K562 (cell line): Measurements from ENCODE around the gene SMG5. TPM values are rescaled to one million over a fixed set of nuclear protein-coding genes. Genes with fewer than 3 reads are reported as not detected.

Experiments used
- BDP1 ChIP-seq: IDR thresholded peaks from 3 replicates; pipeline ENCODE4 v1.6.1; 2011; ENCODE audit not compliant: insufficient read length, insufficient read depth
- DIDO1 ChIP-seq: fragments of 450-650 bp; IDR thresholded peaks from 2 replicates; pipeline ENCODE4 v1.6.1; 2016; ENCODE audit warnings: low read depth, missing biosample characterization, missing genetic modification characterization
- DMBX1 ChIP-seq: fragments of 250-450 bp; sonication (Bioruptor Pico); IDR thresholded peaks from 2 replicates; pipeline ENCODE4 v1.8.0; 2022; ENCODE audit warnings: inconsistent platforms, mild to moderate bottlenecking, moderate library complexity, borderline replicate concordance
- ELF4 ChIP-seq: fragments of 450-650 bp; formaldehyde crosslinking; IDR thresholded peaks from 2 replicates; pipeline ENCODE4 v1.4.0; 2022; ENCODE audit warnings: missing genetic modification characterization
- ETS2 ChIP-seq: IDR thresholded peaks from 2 replicates; pipeline ENCODE4 v1.6.1; 2016; ENCODE audit warnings: borderline replicate concordance, missing genetic modification characterization, mild to moderate bottlenecking, moderate library complexity, missing compliant biosample characterization; ENCODE audit not compliant: poor library complexity, severe bottlenecking
- FOXK2 ChIP-seq, 2 experiments: fragments of 450-650 bp; IDR thresholded peaks in 1 of 2; conservative IDR thresholded peaks in 1 of 2; 2 replicates each; pipeline ENCODE4 v1.6.1; 2016; ENCODE audit warnings: low read depth in 2 of 2, mild to moderate bottlenecking in 1 of 2
- FOXM1 ChIP-seq, 2 experiments: fragments of 450-650 bp in 1 of 2; sonication (generic) in 1 of 2; formaldehyde crosslinking in 1 of 2; IDR thresholded peaks; 2 replicates each; pipeline versions ENCODE4 v1.6.1 to v1.9.0; 2017 to 2022; ENCODE audit warnings: low read depth in 2 of 2, mild to moderate bottlenecking in 2 of 2, missing genetic modification reagents in 1 of 2, moderate library complexity in 1 of 2
- HMGN3 ChIP-seq: IDR thresholded peaks from 2 replicates; pipeline ENCODE4 v1.6.1; 2011; ENCODE audit warnings: borderline replicate concordance, low read depth, mild to moderate bottlenecking, mixed read lengths, low read length; ENCODE audit not compliant: insufficient read length; ENCODE audit errors: extremely low read depth
- L3MBTL2 ChIP-seq: fragments of 450-650 bp; IDR thresholded peaks from 2 replicates; pipeline ENCODE4 v1.6.1; 2016; ENCODE audit warnings: mild to moderate bottlenecking, moderate library complexity
- MECOM ChIP-seq: fragments of 250-450 bp; sonication (Bioruptor Pico); IDR thresholded peaks from 2 replicates; pipeline ENCODE4 v1.8.0; 2022; ENCODE audit warnings: inconsistent platforms
- NCOA6 ChIP-seq: fragments of 450-650 bp; IDR thresholded peaks from 2 replicates; pipeline ENCODE4 v1.6.1; 2017; ENCODE audit warnings: mild to moderate bottlenecking
- NFIC ChIP-seq: fragments of 450-650 bp; IDR thresholded peaks from 2 replicates; pipeline ENCODE4 v1.6.1; 2017; ENCODE audit warnings: mild to moderate bottlenecking, inconsistent platforms
- PHF8 ChIP-seq: fragments of 200-600 bp; sonication (generic); IDR thresholded peaks from 2 replicates; pipeline ENCODE4 v1.6.1; 2012; ENCODE audit warnings: mixed run types, mild to moderate bottlenecking, inconsistent platforms, low read length, moderate library complexity, borderline replicate concordance
- POLR3A ChIP-seq: IDR thresholded peaks from 2 replicates; pipeline ENCODE4 v1.6.1; 2011; ENCODE audit warnings: borderline replicate concordance, mild to moderate bottlenecking, moderate library complexity; ENCODE audit not compliant: insufficient read length, insufficient read depth; ENCODE audit errors: extremely low read depth
- TAF1 ChIP-seq: IDR thresholded peaks from 2 replicates; pipeline ENCODE4 v1.6.1; 2011; ENCODE audit warnings: mild to moderate bottlenecking, low read length, moderate library complexity; ENCODE audit not compliant: insufficient read depth, control insufficient read depth, severe bottlenecking; ENCODE audit errors: extremely low read depth
- TAF9B ChIP-seq: fragments of 450-650 bp; IDR thresholded peaks from 2 replicates; pipeline ENCODE4 v1.6.1; 2018; ENCODE audit warnings: mild to moderate bottlenecking; ENCODE audit not compliant: partially characterized antibody
- ZFX ChIP-seq: sonication (generic); formaldehyde crosslinking; IDR thresholded peaks from 2 replicates; pipeline ENCODE4 v1.8.0; 2022; ENCODE audit warnings: mild to moderate bottlenecking, missing genetic modification reagents, moderate library complexity
- ZNF224 ChIP-seq: sonication (generic); formaldehyde crosslinking; IDR thresholded peaks from 2 replicates; pipeline ENCODE4 v1.8.0; 2022; ENCODE audit warnings: mild to moderate bottlenecking, missing genetic modification reagents
- polyA plus RNA-seq, 8 experiments: library from polyadenylated mRNA; depleted of rRNA in 4 of 8; stranded (reverse) in 5 of 8; unstranded in 3 of 8; fragments of >200 nt; fragmentation: Nextera tagmentation in 2 of 8; fragmentation: Illumina TruSeq in 1 of 8; extraction: Ambion mirVana in 2 of 8; extraction: Trizol in 1 of 8; gene quantifications; 2 replicates each; pipeline versions ENCODE4 v1.2.1 to v1.2.3, GENCODE V29; 2011 to 2014; ENCODE audit warnings: inconsistent platforms in 1 of 8, missing spikeins in 1 of 8
- total RNA-seq, 7 experiments: library from RNA; depleted of rRNA in 6 of 7; stranded (reverse); fragments of >200 nt in 6 of 7; fragmentation: Illumina TruSeq in 2 of 7; extraction: Trizol in 2 of 7; gene quantifications; 2 replicates each; pipeline versions ENCODE4 v1.2.1 to v1.2.3, GENCODE V29; 2011 to 2021; ENCODE audit warnings: low replicate concordance in 1 of 7
- TF ChIP-seq, protein P1 (sequence below), 2 experiments: fragments of 250-450 bp in 1 of 2; fragments of 450-650 bp in 1 of 2; sonication (Bioruptor Pico) in 1 of 2; IDR thresholded peaks; 2 replicates each; pipeline versions ENCODE4 v1.6.1 to v1.8.0; 2016 to 2021; ENCODE audit warnings: mild to moderate bottlenecking in 2 of 2, moderate library complexity in 2 of 2, missing compliant biosample characterization in 1 of 2, missing genetic modification characterization in 1 of 2
- TF ChIP-seq, protein P2 (sequence below): fragments of 450-650 bp; IDR thresholded peaks from 2 replicates; pipeline ENCODE4 v1.6.1; 2016
- TF ChIP-seq, protein P3 (sequence below), 3 experiments: fragments of 200-800 bp in 1 of 3; sonication (Bioruptor generic) in 1 of 3; sonication (generic) in 1 of 3; formaldehyde crosslinking in 1 of 3; IDR thresholded peaks; 2 replicates each; pipeline versions ENCODE4 v1.6.1 to v1.8.0; 2016 to 2022; ENCODE audit warnings: mild to moderate bottlenecking in 2 of 3, missing compliant biosample characterization in 2 of 3, missing genetic modification characterization in 2 of 3, missing genetic modification reagents in 1 of 3

The SMG5 gene
- total and polyA plus RNA-seq, 9 of the 15 experiments (the other 6 are each of a cell fraction or from before 2014, with no cell fraction given): 1.4 to 85.9 (median 53.0) TPM

DNA sequence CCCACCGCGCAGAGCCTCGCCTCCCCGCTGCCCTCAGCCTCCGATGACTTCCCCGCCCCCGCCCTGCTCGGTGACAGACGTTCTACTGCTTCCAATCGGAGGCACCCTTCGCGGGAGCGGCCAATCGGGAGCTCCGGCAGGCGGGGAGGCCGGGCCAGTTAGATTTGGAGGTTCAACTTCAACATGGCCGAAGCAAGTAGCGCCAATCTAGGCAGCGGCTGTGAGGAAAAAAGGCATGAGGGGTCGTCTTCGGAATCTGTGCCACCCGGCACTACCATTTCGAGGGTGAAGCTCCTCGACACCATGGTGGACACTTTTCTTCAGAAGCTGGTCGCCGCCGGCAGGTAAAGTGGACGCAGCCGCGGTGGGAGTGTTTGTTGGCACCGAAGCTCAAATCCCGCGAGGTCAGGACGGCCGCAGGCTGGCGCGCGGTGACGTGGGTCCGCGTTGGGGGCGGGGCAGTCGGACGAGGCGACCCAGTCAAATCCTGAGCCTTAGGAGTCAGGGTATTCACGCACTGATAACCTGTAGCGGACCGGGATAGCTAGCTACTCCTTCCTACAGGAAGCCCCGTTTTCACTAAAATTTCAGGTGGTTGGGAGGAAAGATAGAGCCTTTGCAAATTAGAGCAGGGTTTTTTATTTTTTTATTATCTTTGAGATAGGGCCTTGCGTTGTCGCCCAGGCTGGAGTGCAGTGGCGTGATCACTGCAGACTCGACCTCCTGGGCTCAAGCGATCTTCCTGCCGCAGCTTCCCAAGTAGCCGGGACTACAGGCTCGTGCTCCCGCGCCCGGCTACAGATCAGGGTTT lies 69.6 kb downstream of the SMG5 start, which contains the start of gene PMF1 (continued):
- TF ChIP-seq PHF8 (peak; percentile 93; the same call in 1 of the 2 replicates), BDP1 (no peak), TAF9B (peak; percentile 94), DIDO1 (tag) (peak; percentile 76; the same call in 1 of the 2 replicates), DMBX1 (0 out of 2 replicates have a peak, but pooled peaks have one; percentile 36), L3MBTL2 (peak; percentile 87), ZNF224 (CRISPR knock-in tag) (0 out of 2 replicates have a peak, but pooled peaks have one; percentile 57), ZFX (CRISPR knock-in tag) (peak; percentile 82), TAF1 (peak; percentile 89), ETS2 (tag) (no peak), FOXK2 (conservative IDR thresholded peaks at IDR 0.05 in 1 of 2, IDR thresholded peaks at IDR 0.05 in 1 of 2; ENCODE audit: low read depth in 2 of 2) (peak; percentile 80 to 83), NFIC (peak; percentile 58), HMGN3 (no peak), ELF4 (CRISPR knock-in tag) (peak; percentile 38; the same call in 1 of the 2 replicates), MECOM (CRISPR knock-in tag) (no peak), FOXM1 (IDR thresholded peaks at IDR 0.05; ENCODE audit: low read depth) (no peak), FOXM1 (CRISPR knock-in tag; IDR thresholded peaks at IDR 0.05; ENCODE audit: low read depth) (peak; percentile 45; the same call in 1 of the 2 replicates), NCOA6 (no peak), POLR3A (no peak)
- TF ChIP-seq, protein P1, sequence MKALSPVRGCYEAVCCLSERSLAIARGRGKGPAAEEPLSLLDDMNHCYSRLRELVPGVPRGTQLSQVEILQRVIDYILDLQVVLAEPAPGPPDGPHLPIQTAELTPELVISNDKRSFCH (CRISPR knock-in tag; IDR thresholded peaks at IDR 0.05): no peak
- TF ChIP-seq, protein P1 (tag; IDR thresholded peaks at IDR 0.05): 0 out of 2 replicates have a peak, but pooled peaks have one; percentile 53
- TF ChIP-seq, protein P2, sequence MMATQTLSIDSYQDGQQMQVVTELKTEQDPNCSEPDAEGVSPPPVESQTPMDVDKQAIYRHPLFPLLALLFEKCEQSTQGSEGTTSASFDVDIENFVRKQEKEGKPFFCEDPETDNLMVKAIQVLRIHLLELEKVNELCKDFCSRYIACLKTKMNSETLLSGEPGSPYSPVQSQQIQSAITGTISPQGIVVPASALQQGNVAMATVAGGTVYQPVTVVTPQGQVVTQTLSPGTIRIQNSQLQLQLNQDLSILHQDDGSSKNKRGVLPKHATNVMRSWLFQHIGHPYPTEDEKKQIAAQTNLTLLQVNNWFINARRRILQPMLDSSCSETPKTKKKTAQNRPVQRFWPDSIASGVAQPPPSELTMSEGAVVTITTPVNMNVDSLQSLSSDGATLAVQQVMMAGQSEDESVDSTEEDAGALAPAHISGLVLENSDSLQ: peak; percentile 98
- TF ChIP-seq, protein P3, sequence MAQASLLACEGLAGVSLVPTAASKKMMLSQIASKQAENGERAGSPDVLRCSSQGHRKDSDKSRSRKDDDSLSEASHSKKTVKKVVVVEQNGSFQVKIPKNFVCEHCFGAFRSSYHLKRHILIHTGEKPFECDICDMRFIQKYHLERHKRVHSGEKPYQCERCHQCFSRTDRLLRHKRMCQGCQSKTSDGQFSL (CRISPR knock-in tag; IDR thresholded peaks at IDR 0.05): no peak
- TF ChIP-seq, protein P3 (tag; IDR thresholded peaks at IDR 0.05): no peak
